Chondrocyte (in vitro differentiated cells): ENCODE measurements around the gene ECHS1. TPM values are rescaled to one million over a fixed set of nuclear protein-coding genes. Genes with fewer than 3 reads are reported as not detected.
"Not testable (repeated sequence)": the region's sequence is repeated elsewhere in the genome, so short reads cannot be mapped to it uniquely, and the experiment has no call there.

Experiments used
- DNase-seq: peaks from one replicate; pipeline ENCODE4 v3.0.0; 2021; ENCODE audit warnings: mixed read lengths, low spot score
- H3K27ac Mint-ChIP-seq: one replicate; pipeline ENCODE4 v1.8.0; 2021; ENCODE audit warnings: mild to moderate bottlenecking, moderate library complexity, mixed read lengths; ENCODE audit not compliant: unreplicated experiment
- H3K27me3 Mint-ChIP-seq: 2 replicates; pipeline ENCODE4 v1.8.0; 2021; ENCODE audit warnings: low read depth, mixed read lengths
- H3K36me3 Mint-ChIP-seq: 2 replicates; pipeline ENCODE4 v1.8.0; 2021; ENCODE audit warnings: low read depth, mixed read lengths
- H3K4me1 Mint-ChIP-seq: 2 replicates; pipeline ENCODE4 v1.8.0; 2021; ENCODE audit warnings: low read depth, mild to moderate bottlenecking, mixed read lengths
- H3K4me3 Mint-ChIP-seq: one replicate; pipeline ENCODE4 v1.8.0; 2021; ENCODE audit warnings: mild to moderate bottlenecking, moderate library complexity, mixed read lengths; ENCODE audit not compliant: unreplicated experiment
- H3K9me3 Mint-ChIP-seq: 2 replicates; pipeline ENCODE4 v1.8.0; 2021; ENCODE audit warnings: low read depth, mixed read lengths
- total RNA-seq: library from RNA; stranded (reverse); gene quantifications from 3 replicates; pipeline ENCODE4 v1.2.1, GENCODE V29; 2021
- TF ChIP-seq, protein P1 (sequence below): fragments of 200-600 bp; sonication (generic); IDR thresholded peaks from 2 replicates; pipeline ENCODE4 v1.5.0; 2021; ENCODE audit warnings: antibody characterized with exemption, mild to moderate bottlenecking, moderate library complexity

ECHS1 gene
- total RNA-seq, 1 donor from 2014 or later = 58.9 TPM

DNA sequence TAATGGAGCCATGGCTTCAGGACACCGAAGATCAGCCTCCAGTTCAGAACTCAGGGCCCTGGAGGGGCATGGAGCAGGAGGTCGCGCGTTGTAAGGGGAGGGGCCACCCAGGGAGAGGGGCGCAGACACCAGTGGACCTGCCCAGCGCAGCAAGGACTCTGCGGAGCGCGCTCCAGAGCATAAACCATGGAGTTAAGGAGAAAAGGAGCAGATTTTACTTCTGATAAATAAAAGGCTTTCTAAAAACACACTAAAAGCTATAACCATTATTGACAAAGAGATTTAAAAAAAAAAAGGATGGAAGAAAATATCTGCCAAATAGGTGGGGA is 47.0 kb downstream of the ECHS1 start:
- H3K4me1 Mint-ChIP-seq = peaks cover 43% of the 10 kb centered on the region
- H3K36me3 Mint-ChIP-seq = no peaks in the 10 kb centered on the region
- no peak for DNase-seq
- no peaks in the 10 kb centered on the region for H3K27me3 Mint-ChIP-seq
- H3K4me3 Mint-ChIP-seq = peak overlapping the region; percentile 72
- H3K27ac Mint-ChIP-seq = peak overlapping the region; percentile 69
- TF ChIP-seq, protein P1, sequence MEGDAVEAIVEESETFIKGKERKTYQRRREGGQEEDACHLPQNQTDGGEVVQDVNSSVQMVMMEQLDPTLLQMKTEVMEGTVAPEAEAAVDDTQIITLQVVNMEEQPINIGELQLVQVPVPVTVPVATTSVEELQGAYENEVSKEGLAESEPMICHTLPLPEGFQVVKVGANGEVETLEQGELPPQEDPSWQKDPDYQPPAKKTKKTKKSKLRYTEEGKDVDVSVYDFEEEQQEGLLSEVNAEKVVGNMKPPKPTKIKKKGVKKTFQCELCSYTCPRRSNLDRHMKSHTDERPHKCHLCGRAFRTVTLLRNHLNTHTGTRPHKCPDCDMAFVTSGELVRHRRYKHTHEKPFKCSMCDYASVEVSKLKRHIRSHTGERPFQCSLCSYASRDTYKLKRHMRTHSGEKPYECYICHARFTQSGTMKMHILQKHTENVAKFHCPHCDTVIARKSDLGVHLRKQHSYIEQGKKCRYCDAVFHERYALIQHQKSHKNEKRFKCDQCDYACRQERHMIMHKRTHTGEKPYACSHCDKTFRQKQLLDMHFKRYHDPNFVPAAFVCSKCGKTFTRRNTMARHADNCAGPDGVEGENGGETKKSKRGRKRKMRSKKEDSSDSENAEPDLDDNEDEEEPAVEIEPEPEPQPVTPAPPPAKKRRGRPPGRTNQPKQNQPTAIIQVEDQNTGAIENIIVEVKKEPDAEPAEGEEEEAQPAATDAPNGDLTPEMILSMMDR = no peak
- no peaks in the 10 kb centered on the region for H3K9me3 Mint-ChIP-seq

DNA sequence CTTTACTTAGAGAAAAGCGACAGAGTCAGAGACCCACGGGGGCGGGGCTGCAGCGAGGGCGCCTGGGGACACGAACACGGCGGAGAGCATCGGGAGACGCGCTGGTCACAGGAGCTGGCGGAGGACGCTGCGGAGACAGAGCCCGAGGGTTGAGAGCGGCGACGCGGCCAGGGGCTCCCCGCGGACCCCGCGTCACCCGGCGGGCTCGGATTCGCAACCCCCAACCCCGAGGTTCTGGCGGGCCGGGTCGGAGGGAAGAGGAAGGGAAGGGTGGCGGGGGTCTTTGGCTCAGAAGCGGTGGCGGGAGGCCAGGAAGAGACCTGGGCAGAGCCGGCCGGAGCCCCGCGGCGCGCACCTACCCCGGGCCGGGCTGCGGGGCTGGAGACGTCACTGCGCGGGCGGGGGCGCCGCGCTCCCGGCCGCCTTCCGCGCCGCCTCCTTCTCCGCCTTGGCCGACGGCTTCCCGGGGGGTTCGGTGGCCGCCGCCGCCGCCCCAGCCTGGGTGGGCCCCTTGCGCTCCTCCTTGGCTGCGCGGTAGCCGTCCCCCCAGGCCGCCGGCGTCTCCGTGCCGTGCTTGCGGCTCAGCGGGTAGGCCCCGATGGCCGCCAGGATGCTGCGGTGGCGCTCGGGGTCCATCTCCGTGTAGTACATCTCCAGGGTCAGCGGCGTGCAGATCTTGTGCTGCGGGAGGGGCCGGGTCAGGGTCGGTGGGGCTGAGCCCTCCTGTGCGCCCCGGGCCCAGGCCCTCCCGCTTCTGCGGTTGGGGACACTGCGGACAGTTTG is 47.5 kb downstream of the ECHS1 start:
- H3K36me3 Mint-ChIP-seq = no peaks in the 10 kb centered on the region

DNA sequence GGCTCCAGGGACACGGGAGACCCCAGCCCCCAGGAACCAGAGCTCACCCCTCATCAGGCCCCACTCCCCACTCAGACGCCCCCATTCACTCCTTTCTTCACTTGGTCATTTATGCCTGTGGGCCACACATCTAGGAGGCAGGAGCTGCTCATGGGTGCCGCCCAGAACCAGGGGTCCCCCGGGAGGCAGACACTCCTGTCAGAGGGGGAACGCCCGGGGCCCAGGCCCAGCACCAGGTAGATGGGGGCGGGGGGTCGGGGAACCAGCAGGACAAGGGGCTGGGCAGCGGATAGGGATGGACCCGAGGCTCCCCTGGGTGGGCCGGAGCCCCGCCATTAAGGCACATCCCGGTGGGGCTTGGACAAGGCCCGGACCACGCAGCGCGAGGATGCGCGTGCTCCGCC is 48.3 kb downstream of the ECHS1 start:
- no peaks in the 10 kb centered on the region for H3K9me3 Mint-ChIP-seq
- peaks cover 40% of the 10 kb centered on the region for H3K4me1 Mint-ChIP-seq
- peak; percentile 87 for DNase-seq
- TF ChIP-seq, protein P1 = no peak
- H3K27ac Mint-ChIP-seq = peak overlapping the region; percentile 36
- peak overlapping the region; percentile 82 for H3K4me3 Mint-ChIP-seq
- H3K27me3 Mint-ChIP-seq = no peaks in the 10 kb centered on the region
- no peaks in the 10 kb centered on the region for H3K36me3 Mint-ChIP-seq

More for the DNA sequence above, 47.5 kb downstream of the ECHS1 start:
- Mint-ChIP-seq H3K27ac (peak overlapping the region; percentile 94), H3K27me3 (no peaks in the 10 kb centered on the region), H3K4me3 (peak overlapping the region; percentile 82), H3K4me1 (peaks cover 43% of the 10 kb centered on the region), H3K9me3 (no peaks in the 10 kb centered on the region)
- TF ChIP-seq, protein P1 = no peak
- peak; percentile 84 for DNase-seq

DNA sequence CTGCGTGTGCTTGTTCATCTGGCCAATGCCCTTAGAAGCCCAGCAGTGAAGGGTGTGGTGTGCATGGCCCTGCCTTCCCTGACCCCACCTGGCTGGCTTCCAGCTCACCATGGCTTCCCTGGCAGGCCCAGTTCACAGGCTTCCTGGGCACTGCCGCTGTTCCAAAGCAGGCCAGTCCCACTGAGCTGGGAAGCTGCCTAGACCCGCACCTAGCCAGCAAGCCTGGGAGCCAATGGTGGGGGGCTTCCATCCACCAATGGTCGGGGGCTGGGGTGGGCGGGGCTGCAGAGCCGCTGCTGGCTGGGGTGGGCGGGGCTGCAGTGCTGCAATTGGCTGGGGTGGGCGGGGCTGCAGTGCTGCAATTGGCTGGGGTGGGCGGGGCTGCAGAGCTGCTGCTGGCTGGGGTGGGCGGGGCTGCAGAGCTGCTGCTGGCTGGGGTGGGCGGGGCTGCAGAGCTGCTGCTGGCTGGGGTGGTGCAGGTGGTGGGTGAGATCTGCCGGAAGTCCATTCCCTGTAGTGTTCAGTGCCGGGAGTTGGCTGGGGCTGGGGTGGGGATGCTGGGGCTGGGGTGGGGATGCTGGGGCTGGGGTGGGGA is 48.9 kb downstream of the ECHS1 start:
- TF ChIP-seq, protein P1 = no peak
- H3K36me3 Mint-ChIP-seq = no peaks in the 10 kb centered on the region
- peak; percentile 92 for DNase-seq
- no peak overlapping the region for H3K27ac Mint-ChIP-seq
- H3K27me3 Mint-ChIP-seq = no peaks in the 10 kb centered on the region
- H3K4me1 Mint-ChIP-seq = peaks cover 36% of the 10 kb centered on the region
- H3K9me3 Mint-ChIP-seq = no peaks in the 10 kb centered on the region
- H3K4me3 Mint-ChIP-seq = peak overlapping the region; percentile 22

DNA sequence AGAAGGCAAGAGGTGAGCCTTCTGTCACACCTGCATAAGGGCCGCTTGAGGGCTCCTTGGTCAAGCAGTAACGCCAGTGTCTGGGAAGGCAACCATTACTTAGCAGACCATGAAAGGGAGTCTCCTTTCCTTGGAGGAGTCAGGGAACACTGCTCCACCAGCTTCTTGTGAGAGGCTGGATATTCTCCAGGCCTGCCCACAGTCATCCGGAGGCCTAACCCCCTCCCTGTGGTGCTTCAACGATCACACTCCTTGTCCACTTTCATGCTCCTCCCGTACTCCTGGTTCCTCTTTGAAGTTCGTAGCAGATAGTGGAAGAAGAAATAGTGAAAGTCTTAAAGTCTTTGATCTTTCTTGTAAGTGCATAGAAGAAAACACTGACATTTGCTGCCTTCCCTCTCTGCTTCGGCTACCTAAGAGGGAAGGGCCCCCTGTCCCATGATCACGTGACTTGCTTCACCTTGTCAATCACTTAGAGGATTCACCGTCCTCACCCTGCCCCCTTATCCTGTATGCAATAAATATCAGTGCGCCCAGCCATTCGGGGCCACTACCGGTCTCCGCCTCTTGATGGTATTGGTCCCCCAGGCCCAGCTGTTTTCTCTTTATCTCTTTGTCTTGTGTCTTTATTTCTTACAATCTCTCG is 51.0 kb downstream of the ECHS1 start:
- not testable (repeated sequence) for H3K27me3 Mint-ChIP-seq, DNase-seq, H3K27ac Mint-ChIP-seq, H3K9me3 Mint-ChIP-seq, H3K4me3 Mint-ChIP-seq, H3K36me3 Mint-ChIP-seq
- H3K4me1 Mint-ChIP-seq = peaks cover 21% of the 10 kb centered on the region

DNA sequence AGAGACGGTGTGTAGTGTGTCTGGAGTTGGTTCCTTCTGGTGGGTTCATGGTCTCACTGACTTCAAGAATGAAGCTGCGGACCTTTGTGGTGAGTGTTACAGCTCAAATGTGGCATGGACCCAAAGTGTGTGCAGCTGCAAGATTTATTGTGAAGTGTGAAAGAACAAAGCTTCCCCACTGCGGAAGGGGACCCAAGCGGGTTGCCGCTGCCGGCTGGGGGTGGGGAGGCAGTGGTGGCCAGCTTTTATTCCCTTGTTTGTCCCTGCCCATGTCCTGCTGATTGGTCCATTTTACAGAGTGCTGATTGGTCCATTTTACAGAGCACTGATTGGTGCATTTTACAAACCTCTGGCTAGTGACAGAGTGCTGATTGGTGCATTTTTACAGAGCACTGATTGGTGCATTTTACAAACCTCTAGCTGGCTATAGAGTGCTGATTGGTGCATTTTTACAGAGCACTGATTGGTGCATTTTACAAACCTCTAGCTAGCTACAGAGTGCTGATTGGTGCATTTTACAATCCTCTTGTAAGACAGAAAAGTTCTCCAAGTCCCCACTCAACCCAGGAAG is 52.2 kb downstream of the ECHS1 start:
- H3K4me3 Mint-ChIP-seq, H3K4me1 Mint-ChIP-seq, H3K9me3 Mint-ChIP-seq, H3K36me3 Mint-ChIP-seq, H3K27me3 Mint-ChIP-seq, H3K27ac Mint-ChIP-seq: not testable (repeated sequence)
- DNase-seq = peak; percentile 15
